SU-DHL-6 (cell line): ENCODE measurements around the gene SKP2.

Source experiments
- H2AFZ ChIP-seq: fragments of 200-600 bp; sonication (generic); 2 replicates; pipeline ENCODE4 v1.6.1; 2014; ENCODE audit warnings: low read depth, mild to moderate bottlenecking, moderate library complexity, mixed read lengths, antibody characterized with exemption, low read length; ENCODE audit not compliant: severe bottlenecking
- H3F3A ChIP-seq: fragments of 200-600 bp; shearing (Covaris generic); 2 replicates; pipeline ENCODE4 v1.6.0; 2016; ENCODE audit warnings: antibody characterized with exemption, mild to moderate bottlenecking; ENCODE audit not compliant: insufficient read depth
- H3K27ac ChIP-seq: fragments of 200-600 bp; sonication (generic); 2 replicates; pipeline ENCODE4 v1.5.1; 2016; ENCODE audit warnings: low read depth, mild to moderate bottlenecking, low read length, moderate library complexity, mixed read lengths
- H3K27me3 ChIP-seq: fragments of 200-600 bp; sonication (generic), shearing (Covaris generic); 2 replicates; pipeline ENCODE4 v1.6.0; 2014; ENCODE audit warnings: mild to moderate bottlenecking, low read length
- H3K36me3 ChIP-seq: fragments of 200-600 bp; sonication (generic); 2 replicates; pipeline ENCODE4 v1.6.1; 2014; ENCODE audit warnings: mild to moderate bottlenecking, low read length, mixed read lengths
- H3K4me2 ChIP-seq: fragments of 300-600, 200-600 bp; shearing (Covaris generic), sonication (generic); 2 replicates; pipeline ENCODE4 v1.6.0; 2014; ENCODE audit warnings: low read length, low read depth, mild to moderate bottlenecking; ENCODE audit not compliant: poor library complexity, severe bottlenecking
- H3K4me3 ChIP-seq: fragments of 200-600 bp; sonication (generic); 2 replicates; pipeline ENCODE4 v1.5.1; 2014; ENCODE audit warnings: antibody characterized with exemption, low read length, mild to moderate bottlenecking, mixed read lengths; ENCODE audit not compliant: insufficient read depth, poor library complexity, severe bottlenecking
- H3K79me2 ChIP-seq: fragments of 200-600 bp; sonication (generic); 2 replicates; pipeline ENCODE4 v1.6.1; 2014; ENCODE audit warnings: mild to moderate bottlenecking, low read length, moderate library complexity; ENCODE audit not compliant: insufficient read depth
- H3K9ac ChIP-seq: fragments of 200-600 bp; sonication (generic); 2 replicates; pipeline ENCODE4 v1.7.0; 2014; ENCODE audit warnings: mild to moderate bottlenecking, low read length
- H3K9me2 ChIP-seq: fragments of 200-600 bp; sonication (generic); replicated peaks from 2 replicates; pipeline ENCODE4 v1.6.1; 2014; ENCODE audit warnings: low read length; ENCODE audit not compliant: insufficient read depth
- H3K9me3 ChIP-seq: fragments of 200-600 bp; sonication (generic); 2 replicates; pipeline ENCODE4 v1.6.1; 2014; ENCODE audit warnings: low read length, mixed read lengths; ENCODE audit not compliant: insufficient read depth
- H4K20me1 ChIP-seq: fragments of 200-600 bp; sonication (generic); 2 replicates; pipeline ENCODE4 v1.6.1; 2014; ENCODE audit warnings: low read depth, mild to moderate bottlenecking, antibody characterized with exemption, low read length, moderate library complexity, mixed read lengths
- EZH2phosphoT487 ChIP-seq: fragments of 200-600 bp; sonication (generic), shearing (Covaris generic); conservative IDR thresholded peaks from 2 replicates; pipeline ENCODE4 v1.6.1; 2018; ENCODE audit warnings: mild to moderate bottlenecking, antibody characterized with exemption, low read length, moderate library complexity, mixed read lengths
- TF ChIP-seq, protein P1 (sequence below): fragments of 200-600 bp; sonication (generic); IDR thresholded peaks from one replicate; pipeline ENCODE4 v1.5.1; 2017; ENCODE audit warnings: antibody characterized with exemption, mild to moderate bottlenecking, low read length, moderate library complexity; ENCODE audit not compliant: insufficient read depth, poor library complexity, severe bottlenecking

The SKP2 gene

DNA sequence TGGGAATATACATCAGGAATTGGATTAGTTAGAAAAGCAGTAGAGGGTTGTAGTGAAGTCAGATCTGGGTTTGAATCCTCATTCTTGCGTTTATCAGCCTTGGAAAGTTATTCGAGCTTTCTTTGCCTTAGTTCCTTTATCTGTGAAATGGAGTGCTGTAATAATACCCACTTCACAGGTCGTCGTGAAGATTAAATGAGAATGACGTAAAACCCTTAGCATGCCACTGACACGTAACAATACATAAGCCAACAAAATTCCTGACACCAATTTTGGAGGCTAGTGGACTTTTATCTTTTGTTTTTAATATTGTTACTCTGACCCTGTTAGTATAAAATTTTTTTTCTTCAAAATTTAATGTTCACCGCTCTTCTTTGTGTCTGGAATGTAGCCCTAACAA is 3.4 kb downstream of the SKP2 start:
- no peak overlapping the region for H3K4me3 ChIP-seq
- no peaks in the 10 kb centered on the region for H3K9me3 ChIP-seq
- H2AFZ ChIP-seq, result no peak overlapping the region
- no peak overlapping the region for H3K9ac ChIP-seq
- H3K27ac ChIP-seq, result no peak overlapping the region
- peaks cover 91% of the 10 kb centered on the region for H3K79me2 ChIP-seq
- no peaks in the 10 kb centered on the region for H3K27me3 ChIP-seq
- TF ChIP-seq, protein P1, sequence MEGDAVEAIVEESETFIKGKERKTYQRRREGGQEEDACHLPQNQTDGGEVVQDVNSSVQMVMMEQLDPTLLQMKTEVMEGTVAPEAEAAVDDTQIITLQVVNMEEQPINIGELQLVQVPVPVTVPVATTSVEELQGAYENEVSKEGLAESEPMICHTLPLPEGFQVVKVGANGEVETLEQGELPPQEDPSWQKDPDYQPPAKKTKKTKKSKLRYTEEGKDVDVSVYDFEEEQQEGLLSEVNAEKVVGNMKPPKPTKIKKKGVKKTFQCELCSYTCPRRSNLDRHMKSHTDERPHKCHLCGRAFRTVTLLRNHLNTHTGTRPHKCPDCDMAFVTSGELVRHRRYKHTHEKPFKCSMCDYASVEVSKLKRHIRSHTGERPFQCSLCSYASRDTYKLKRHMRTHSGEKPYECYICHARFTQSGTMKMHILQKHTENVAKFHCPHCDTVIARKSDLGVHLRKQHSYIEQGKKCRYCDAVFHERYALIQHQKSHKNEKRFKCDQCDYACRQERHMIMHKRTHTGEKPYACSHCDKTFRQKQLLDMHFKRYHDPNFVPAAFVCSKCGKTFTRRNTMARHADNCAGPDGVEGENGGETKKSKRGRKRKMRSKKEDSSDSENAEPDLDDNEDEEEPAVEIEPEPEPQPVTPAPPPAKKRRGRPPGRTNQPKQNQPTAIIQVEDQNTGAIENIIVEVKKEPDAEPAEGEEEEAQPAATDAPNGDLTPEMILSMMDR, result no peak
- TF ChIP-seq EZH2phosphoT487, result no peak
- H3K4me2 ChIP-seq, result no peak overlapping the region
- H3F3A ChIP-seq, result no peaks in the 10 kb centered on the region
- H4K20me1 ChIP-seq, result no peaks in the 10 kb centered on the region
- peaks cover 24% of the 10 kb centered on the region; the same call in 1 of the 2 replicates for H3K36me3 ChIP-seq
- no peaks in the 10 kb centered on the region for H3K9me2 ChIP-seq

DNA sequence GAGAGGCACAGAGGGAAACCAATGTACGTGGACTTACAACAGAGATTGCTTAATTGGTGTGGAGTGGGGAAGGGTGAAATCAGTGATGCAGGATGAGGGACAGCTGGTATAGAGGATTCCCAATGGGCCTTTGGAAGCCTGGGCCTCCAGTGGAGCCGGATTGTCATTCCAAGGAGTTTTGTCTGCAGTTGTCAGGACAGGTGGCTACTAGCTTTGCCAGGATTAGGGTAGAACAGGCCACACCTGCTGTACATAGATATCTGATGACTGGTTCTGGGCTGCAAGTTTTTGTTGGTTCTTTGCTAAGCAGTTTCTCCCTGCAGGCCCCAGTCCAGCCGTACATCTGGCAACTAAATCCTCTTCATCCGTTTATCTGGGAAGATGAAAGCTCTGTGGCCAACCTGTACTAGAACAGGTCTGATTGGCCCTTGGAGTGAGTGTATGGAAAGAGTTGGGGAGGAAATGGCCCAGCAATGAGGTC is 4.2 kb downstream of the SKP2 start:
- no peak overlapping the region for H3K27ac ChIP-seq
- H3K4me3 ChIP-seq, result no peak overlapping the region
- no peaks in the 10 kb centered on the region for H3F3A ChIP-seq
- H3K9me2 ChIP-seq, result no peaks in the 10 kb centered on the region
- no peaks in the 10 kb centered on the region for H3K9me3 ChIP-seq
- H3K27me3 ChIP-seq, result no peaks in the 10 kb centered on the region
- H3K79me2 ChIP-seq, result peaks cover 91% of the 10 kb centered on the region
- H2AFZ ChIP-seq, result no peak overlapping the region
- no peaks in the 10 kb centered on the region for H4K20me1 ChIP-seq
- no peak overlapping the region for H3K4me2 ChIP-seq
- H3K9ac ChIP-seq, result no peak overlapping the region
- TF ChIP-seq EZH2phosphoT487, result no peak
- TF ChIP-seq, protein P1, result no peak
- peaks cover 24% of the 10 kb centered on the region; the same call in 1 of the 2 replicates for H3K36me3 ChIP-seq

DNA sequence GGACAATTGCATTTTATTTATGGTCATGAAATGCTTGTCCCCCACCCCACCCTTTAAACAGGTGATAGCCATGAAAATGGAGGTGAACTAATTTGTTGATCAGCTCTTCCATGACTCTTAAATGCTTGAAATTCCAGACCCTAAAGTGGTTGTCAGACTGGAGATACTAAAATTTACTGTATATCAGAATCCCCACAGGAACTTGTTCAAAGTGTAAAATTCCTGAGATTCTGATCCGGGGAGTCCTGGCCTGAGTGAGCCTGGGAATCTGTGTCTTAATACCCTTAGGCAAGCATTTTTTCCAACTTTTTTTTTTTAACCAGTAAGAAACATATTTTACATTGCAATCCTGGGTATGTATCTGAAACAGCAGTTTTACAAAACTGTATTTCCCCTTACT is 4.7 kb downstream of the SKP2 start:
- Histone ChIP-seq H3K9me3 (no peaks in the 10 kb centered on the region), H3F3A (no peaks in the 10 kb centered on the region), H2AFZ (no peak overlapping the region), H3K27ac (no peak overlapping the region), H3K36me3 (peaks cover 27% of the 10 kb centered on the region; the same call in 1 of the 2 replicates), H3K9me2 (no peaks in the 10 kb centered on the region), H3K27me3 (no peaks in the 10 kb centered on the region), H3K9ac (no peak overlapping the region), H3K79me2 (peaks cover 91% of the 10 kb centered on the region), H4K20me1 (no peaks in the 10 kb centered on the region; the same call in 1 of the 2 replicates), H3K4me3 (no peak overlapping the region), H3K4me2 (no peak overlapping the region)
- TF ChIP-seq, protein P1, result no peak
